ENCODE measurements around the gene TCF3. TPM values are rescaled to one million over a fixed set of nuclear protein-coding genes. Genes with fewer than 3 reads are reported as not detected.
"Not testable (repeated sequence)": the region's sequence is repeated elsewhere in the genome, so short reads cannot be mapped to it uniquely, and the experiment has no call there.

The TCF3 gene
- total RNA-seq, 1 experiment from 2014 or later, result 23.2 TPM

DNA sequence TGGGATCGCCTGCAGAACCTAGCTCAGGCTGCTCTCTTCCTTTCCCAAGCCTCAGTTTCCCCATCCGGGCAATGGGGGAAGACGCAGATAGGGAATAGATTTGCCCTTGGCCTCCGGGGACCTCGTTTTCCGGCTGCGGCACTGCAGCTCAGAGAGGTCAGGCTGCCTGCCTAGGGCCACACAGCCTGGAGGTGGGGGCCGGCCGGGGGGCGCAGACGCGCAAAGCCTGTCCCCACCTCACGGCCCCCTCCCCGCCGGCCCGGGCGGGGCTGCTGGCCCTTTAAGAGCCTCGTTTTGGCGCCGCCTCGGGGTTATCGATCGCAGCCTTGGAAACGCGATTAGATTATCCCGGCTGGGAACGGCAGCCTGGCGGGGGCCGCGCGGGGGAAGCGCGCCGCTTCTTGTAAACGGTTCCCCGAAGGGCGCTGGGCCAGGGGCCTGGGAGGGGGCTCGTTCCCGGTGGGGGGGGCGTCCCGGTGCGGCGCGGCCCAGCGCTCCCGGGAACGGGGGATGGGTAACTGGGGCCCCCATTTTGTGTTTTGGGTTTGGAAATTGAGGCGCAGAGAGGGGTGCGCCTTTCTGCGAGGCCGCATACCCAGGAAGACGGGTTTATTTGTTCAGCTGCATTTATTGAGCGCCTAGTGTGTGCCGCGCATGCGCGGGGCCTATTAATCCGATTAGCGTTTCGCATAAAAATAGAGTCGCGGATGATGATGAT is 23.4 kb upstream of the TCF3 start:
- no peak for DNase-seq (ENCODE audit: low read depth, low spot score)

DNA sequence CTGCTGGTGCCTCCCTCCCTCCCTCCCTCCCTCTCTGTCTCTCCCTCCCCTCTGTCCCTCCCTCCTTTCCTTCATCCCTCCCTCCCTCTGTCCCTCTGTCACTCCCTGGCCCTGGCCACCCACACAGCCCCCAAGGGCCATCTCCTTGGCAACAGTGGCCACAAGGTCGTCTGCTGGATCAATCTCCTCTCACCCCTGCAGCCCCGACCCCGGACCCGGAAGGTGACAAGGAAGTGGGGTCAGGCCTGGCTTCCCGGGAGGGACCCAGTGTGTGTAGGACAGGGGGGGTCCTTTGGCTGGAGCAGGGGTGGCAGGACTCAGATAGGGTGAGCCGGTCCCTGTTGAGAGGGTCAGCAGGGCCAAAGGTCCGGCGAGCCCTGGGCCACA is 21.9 kb upstream of the TCF3 start:
- DNase-seq (ENCODE audit: low read depth, low spot score), result no peak
- in situ Hi-C loops (cut with HindIII; ENCODE audit: low pct_unique_long_range_greater_than_20kb, low sequenced_read_pairs), result no loop called here

More for the DNA sequence above, 23.4 kb upstream of the TCF3 start:
- in situ Hi-C loops (cut with HindIII; ENCODE audit: low pct_unique_long_range_greater_than_20kb, low sequenced_read_pairs), result no loop called here

DNA sequence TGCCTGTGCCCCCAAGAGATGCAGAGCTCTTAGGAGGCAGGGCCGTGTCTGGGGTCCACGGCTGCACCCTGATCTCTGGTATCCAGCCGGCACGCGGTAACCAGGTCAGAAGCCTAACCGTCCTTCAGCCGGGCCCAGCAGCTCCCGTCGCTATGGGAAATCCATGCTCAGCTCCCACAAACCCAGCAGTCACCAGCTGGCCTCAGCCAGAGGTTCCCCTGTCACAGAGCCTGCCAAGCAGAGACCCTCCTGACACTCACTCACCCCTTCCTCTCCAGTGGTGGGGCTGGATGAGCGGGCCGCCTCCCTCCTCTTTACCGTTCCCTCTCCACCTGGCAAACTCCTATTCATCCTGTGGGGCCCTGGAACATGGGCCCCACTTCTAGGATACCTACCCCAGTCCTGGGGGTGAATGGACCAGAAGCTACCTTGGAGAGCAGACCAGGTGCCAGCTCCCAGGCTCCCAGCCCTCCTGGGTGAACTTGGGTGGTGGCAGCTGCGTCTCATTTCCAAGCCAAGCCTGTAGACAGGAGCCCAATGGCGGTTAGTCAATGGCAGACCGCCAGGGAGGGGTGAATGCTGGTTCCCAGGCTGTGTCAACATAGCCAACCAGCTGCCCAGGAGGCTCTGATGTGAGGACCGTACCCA is 21.4 kb upstream of the TCF3 start:
- in situ Hi-C loops (cut with HindIII; ENCODE audit: low pct_unique_long_range_greater_than_20kb, low sequenced_read_pairs), result no loop called here
- DNase-seq (ENCODE audit: low read depth, low spot score), result no peak

DNA sequence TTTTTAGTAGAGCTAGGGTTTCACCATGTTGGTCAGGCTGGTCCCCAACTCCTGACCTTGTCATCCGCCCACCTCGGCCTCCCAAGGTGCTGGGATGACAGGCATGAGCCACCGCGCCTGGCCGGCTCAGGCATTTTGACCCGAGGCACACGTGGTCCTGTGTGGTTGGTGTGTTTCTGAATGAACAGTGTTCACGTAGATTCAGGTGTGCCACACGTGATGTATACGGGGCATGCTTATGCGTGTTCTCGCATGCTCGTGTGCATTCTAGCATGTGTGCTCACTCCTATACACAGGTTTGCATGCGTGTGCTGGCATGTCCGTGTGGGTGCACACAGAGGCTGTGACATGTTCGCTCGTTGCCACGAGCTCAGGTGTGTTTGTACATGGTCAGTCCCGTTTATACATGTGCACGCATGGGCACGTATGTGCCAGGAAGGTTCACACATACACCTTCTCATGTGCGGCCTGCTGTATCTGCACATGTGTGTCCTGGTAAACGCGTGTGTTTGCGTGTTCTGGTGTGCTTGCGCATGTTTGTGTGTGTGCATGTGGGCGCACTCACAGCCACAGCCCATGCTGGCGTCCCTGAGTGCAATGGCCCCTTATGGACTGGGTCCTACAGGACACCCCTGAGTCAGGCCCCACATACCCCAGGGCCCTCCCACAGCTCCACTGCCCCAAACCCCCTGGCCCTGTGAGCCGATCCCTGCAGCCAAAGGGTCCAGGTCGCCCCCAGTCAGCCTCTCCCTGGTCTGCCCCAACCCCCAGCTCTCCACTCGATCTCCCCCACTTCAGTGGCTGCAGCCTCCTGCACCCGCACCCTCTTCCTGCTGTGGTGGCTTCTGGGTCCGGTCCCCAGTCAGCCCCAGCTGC is 20.6 kb upstream of the TCF3 start:
- no peak for DNase-seq (ENCODE audit: low read depth, low spot score)
- in situ Hi-C loops (cut with HindIII; ENCODE audit: low pct_unique_long_range_greater_than_20kb, low sequenced_read_pairs), result no loop called here

DNA sequence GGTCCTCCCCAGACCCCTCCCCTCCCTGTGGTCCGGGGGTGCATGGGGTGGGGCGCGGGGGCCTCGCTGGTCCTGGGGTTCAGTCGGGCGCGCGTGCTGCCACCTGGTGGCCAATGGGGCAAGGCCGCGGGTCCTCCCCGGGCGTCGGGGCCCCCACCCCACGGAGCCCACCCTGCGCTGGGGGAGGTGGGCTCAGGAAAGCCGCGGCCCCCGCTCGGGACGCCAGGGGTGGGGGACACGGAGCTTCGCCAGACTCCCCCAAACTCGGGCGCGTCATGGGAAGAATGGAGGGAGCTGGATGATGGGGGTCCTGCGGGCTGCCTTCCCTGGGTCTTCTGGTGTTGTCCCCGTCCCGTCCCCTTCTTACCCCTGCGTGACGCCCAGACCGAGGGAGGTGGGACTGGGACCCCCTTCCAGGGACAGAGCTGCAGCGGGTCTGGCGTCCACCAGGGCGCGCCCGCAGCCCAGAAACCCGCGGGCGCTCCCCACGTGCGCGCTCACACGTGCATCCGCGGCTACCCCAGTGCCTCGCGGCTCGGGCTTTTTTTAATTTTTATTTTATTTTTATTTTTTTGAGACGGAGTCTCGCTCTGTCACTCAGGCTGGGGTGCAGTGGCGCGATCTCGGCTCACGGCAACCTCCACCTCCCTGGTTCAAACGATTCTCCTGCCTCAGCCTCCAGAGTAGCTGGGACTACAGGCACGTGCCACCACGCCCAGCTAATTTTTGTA is 19.8 kb upstream of the TCF3 start:
- in situ Hi-C loops (cut with HindIII; ENCODE audit: low pct_unique_long_range_greater_than_20kb, low sequenced_read_pairs), result no loop called here
- DNase-seq (ENCODE audit: low read depth, low spot score), result peak; percentile 41

DNA sequence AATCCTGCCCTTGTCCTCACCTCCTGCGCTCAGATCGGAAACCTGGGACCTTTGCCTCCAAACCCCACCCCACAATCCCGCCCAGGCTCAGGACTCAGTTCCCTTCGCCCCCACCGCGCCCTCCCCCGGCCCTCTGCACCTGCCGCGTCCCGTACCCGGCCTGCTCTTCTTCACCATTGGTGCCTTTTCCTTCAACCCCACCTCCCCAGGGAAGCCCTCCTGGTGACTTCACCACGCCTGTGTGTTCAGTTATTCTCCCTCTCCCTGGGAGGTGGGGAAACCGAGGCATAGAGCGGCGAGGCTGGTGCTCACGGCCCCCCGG is 19.3 kb upstream of the TCF3 start:
- no peak for DNase-seq (ENCODE audit: low read depth, low spot score)
- in situ Hi-C loops (cut with HindIII; ENCODE audit: low pct_unique_long_range_greater_than_20kb, low sequenced_read_pairs), result no loop called here

DNA sequence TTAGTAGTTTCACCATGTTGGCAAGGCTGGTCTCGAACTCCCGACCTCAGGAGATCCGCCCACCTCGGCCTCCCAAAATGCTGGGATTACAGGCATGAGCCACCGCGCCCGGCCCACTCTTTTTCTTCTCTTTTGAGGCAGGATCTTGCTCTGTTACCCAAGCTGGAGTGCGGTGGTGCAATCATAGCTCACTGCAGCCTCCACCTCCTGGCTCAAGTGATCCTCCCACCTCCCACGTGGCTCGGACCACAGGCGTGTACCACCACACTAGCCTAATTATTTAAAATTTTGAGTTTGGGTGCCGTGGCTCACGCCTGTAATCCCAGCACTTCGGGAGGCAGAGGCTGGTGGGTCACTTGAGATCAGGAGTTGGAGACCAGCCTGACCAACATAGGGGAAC is 18.3 kb upstream of the TCF3 start:
- DNase-seq (ENCODE audit: low read depth, low spot score); in situ Hi-C loops (cut with HindIII; ENCODE audit: low pct_unique_long_range_greater_than_20kb, low sequenced_read_pairs): not testable (repeated sequence)

DNA sequence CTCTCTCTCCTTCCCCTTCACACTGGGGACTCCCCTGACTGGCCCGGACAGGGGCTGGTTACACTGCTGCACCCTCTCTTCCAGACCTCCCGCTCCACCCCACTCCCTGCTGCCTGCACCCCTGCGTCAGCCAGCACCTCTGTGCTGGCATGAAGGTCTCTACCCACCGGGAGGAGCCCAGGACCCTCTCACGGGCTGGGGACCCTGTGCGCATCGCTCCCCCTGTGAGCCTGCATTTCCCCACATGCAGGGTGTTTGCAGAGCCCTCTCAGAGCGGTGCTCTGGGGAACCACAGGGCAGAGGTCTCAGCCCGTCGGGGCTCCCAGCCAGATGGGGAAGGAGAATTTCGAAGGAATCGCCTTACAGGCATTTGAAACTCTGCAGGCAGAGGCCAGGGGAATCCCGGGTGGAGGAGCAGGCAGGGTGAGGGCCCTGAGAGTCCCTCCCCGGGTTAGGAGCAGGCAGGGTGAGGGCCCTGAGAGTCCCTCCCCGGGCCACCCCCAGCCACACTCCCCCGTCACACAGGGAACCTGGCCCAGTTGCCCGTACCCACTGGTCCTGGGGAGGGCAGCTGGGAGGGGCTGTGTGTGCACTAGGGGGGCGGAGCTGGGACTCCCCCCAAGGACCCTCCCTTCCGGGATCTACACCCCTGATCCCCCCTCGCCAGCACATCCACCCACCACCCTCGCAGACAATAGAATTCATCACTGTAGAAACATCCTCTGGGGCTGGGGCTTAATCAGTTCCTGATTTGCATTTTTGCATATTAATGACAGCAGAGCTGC is 16.3 kb upstream of the TCF3 start:
- in situ Hi-C loops (cut with HindIII; ENCODE audit: low pct_unique_long_range_greater_than_20kb, low sequenced_read_pairs), result no loop called here
- DNase-seq (ENCODE audit: low read depth, low spot score), result no peak

DNA sequence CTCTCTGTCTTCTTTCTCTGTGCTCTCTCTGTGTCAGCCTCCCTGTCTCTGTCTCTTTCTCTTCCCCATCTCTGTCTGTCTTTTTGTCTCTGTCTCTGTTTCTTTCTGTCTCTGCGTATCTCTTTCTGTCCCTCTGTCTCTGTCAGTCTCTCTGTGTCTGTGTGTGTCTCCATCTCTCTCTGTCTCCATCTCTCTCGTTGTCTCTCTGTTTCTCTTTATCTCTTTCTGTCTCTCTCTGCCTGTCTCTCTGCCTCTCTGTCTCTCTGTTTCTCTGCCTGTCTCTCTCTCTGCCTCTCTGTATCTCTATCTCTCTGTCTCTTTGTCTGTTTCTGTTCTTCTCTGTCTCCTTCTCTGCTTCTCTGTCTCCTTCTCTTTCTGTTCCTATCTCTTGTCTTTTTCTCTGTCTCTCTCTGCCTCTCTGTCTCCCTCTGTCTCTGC is 15.7 kb upstream of the TCF3 start:
- in situ Hi-C loops (cut with HindIII; ENCODE audit: low pct_unique_long_range_greater_than_20kb, low sequenced_read_pairs), result no loop called here
- DNase-seq (ENCODE audit: low read depth, low spot score), result no peak

DNA sequence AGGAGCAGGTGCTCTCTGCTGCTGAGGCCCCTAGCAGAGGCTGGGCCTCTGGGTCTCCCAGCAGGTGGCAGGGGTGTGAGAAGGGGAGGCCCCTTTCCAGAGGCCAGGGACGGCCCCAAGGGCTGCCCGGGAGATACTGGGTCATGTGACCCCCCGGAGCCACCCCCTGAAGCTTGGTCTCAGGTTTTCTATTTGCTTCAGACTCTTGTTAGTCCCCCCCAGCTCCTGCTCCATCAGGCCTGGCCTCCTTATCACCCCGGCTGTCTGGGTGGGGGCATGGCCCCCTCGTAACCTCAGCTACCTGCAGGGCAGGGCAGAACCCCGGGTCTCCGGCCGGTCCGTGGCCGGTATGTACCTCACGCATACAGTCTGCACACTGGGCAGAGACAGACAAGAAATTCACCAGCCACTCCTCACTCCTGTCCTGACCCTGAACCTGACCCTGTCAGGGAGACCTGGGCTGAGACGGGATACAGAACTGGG is 13.2 kb upstream of the TCF3 start:
- in situ Hi-C loops (cut with HindIII; ENCODE audit: low pct_unique_long_range_greater_than_20kb, low sequenced_read_pairs), result no loop called here

DNA sequence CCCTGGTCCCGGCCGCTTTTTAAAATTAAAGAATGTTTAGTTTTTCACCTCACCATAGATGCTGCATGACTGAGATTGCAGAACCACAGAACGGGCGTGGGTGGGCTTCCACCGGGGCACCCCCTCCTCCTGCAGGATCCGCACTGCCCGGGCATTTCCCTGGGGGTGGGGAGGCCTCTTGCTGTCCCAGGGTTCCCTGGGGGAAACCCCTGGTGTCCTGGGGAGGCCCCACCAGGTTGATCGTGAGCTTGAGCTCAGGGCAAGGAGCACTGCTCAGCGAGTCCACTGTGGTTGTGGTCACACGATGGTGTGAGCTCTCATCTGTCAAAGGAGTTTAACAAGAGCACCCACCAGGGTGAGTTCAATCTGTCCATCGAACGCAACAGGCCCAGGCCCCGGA is 11.4 kb upstream of the TCF3 start:
- in situ Hi-C loops (cut with HindIII; ENCODE audit: low pct_unique_long_range_greater_than_20kb, low sequenced_read_pairs), result no loop called here

More for the DNA sequence above, 13.2 kb upstream of the TCF3 start:
- no peak for DNase-seq (ENCODE audit: low read depth, low spot score)

DNA sequence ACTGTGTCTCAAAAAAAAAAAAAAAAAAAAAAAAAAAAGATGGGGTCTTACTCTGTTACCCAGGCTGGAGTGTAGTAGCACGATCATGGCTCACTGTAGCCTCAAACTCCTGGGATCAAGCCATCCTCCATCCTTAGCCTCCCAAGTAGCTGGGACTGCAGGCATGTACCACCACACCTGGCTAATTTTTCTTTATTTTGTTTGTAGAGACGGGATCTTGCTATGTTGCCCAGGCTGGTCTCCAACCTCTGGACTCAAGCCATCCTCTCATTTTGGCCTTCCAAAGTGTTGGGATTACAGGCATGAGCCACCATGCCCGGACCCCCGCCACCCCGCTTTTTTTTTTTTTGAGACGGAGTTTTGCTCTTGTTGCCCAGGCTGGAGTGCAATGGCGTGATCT is 10.8 kb upstream of the TCF3 start:
- DNase-seq (ENCODE audit: low read depth, low spot score); in situ Hi-C loops (cut with HindIII; ENCODE audit: low pct_unique_long_range_greater_than_20kb, low sequenced_read_pairs): not testable (repeated sequence)

More for the DNA sequence above, 11.4 kb upstream of the TCF3 start:
- no peak for DNase-seq (ENCODE audit: low read depth, low spot score)

DNA sequence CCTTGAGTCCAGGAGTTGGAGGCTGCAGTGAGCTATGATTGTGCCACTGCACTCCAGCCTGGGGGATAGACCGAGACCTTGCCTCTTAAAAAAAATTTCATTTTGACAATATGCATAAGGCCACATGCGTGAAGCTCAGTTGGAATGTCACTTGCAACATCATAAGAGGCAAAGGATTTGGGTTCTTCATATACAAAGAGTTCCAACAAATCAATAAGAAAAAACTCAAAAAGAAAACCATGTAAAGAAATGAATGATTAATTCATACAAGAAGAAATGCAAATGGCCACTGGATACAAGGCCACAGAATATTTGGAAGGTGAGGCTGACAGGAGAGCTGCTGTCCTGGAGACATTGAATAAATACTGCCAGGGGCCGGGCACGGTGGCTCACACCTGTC is 9.6 kb upstream of the TCF3 start:
- in situ Hi-C loops (cut with HindIII; ENCODE audit: low pct_unique_long_range_greater_than_20kb, low sequenced_read_pairs), result no loop called here
- DNase-seq (ENCODE audit: low read depth, low spot score), result no peak

DNA sequence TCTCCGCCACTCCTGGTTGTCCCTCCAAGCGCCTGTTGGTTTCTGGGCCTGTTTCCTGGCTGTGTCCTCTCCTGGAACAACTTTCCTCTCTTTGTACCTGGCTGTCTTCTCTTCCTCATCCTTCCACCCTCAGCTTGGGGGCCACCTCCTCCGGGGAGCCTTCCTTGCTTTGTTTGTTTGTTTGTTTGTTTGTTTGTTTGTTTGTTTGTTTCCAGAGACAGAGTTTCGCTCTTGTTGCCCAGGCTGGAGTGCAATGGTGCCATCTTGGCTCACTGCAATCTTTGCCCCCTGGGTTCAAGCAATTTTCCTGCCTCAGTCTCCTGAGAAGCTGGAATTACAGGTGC is 6.6 kb upstream of the TCF3 start:
- no peak for DNase-seq (ENCODE audit: low read depth, low spot score)
- in situ Hi-C loops (cut with HindIII; ENCODE audit: low pct_unique_long_range_greater_than_20kb, low sequenced_read_pairs), result no loop called here

DNA sequence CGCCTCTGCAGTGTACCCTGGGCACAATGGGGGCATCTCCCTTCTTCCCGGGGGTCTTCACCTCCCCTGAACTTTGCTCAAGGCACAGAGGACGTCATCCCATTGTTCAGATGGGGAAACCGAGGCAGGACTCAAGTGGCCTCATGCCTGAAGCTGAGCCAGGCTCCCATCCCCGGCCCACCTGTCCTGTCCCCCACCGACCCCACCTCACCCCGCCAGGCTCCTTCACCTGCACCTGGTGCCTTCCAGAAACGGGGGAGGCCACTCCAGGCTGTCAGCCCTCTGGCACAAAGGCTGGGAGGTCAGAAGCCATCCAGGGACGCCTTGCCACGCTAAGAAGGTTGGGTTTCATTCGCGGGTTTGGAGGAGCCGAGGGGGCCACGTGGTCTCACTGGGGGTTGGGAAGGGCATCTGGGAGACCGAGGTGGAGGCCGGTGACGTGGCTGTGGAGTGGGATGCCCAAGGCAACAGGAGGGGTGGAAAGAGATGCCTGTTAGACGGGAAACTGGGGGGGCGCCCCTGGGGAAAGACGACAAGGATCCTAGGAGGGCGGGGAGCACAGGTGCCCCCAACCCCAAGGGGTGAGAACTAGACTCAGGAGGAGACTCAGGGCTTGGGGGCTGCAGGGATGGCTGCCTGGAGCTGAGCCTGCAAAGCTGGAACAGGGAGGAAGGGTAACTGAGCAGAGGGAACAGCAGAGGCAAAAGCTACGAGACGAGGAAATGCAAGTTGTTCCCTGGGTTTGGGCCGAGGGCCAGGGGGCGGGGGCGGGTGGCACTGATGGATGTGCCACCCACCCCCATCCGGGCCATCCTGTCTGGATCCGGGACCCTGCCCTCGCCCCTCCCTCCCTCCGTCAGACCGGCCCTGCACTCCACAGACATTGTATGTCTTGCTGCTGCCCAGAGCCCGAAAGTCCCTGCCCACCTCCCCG is 6.0 kb upstream of the TCF3 start:
- no peak for DNase-seq (ENCODE audit: low read depth, low spot score)
- in situ Hi-C loops (cut with HindIII; ENCODE audit: low pct_unique_long_range_greater_than_20kb, low sequenced_read_pairs), result no loop called here

DNA sequence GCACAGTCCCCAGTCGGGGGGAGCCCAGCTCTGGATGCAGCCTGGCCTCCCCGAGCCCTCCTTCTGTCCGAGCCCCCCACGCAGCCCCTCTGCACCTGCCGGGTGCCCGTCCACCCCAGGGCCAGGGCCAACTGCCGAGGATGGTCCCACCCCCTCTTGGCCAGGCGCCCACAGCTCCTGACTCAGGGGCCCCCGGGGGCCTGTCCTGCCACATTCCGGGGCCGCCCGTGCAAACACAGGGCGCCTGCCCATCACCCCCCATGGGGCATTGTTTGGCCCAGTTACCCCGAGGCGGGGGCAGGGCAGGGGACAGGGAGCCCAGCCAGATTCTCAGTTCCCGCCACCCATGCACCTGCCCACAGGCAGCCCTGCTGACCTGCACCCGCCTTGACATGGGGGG is 5.3 kb upstream of the TCF3 start:
- no peak for DNase-seq (ENCODE audit: low read depth, low spot score)
- in situ Hi-C loops (cut with HindIII; ENCODE audit: low pct_unique_long_range_greater_than_20kb, low sequenced_read_pairs), result no loop called here
